ENCODE data around the gene OCA2. TPM values are rescaled to one million over a fixed set of nuclear protein-coding genes. Genes with fewer than 3 reads are reported as not detected.

OCA2 gene
- total and polyA plus RNA-seq, 2 donors from 2014 or later: 0.45 to 2.5 TPM

DNA sequence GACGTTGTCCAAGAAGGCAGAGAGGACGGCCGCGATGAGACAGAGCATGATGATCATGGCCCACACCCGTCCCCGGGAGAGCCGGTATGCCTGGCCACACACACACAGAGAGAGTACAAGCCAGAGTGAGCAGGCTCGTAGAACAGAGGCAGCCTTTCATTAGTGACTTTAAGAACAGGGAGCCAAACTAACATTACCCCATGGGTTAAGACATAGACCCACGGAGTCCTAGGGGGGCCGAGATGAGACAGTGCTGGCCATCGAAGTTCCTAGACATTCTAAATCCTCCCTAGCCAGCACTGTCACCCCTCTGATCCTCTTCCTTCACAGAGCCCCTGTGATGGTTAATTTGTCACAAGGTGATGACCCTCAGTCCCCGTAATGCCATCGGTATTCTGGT, 114.0 kb downstream of the OCA2 start:
- FAIRE-seq: no peak
- TF ChIP-seq, protein P1, sequence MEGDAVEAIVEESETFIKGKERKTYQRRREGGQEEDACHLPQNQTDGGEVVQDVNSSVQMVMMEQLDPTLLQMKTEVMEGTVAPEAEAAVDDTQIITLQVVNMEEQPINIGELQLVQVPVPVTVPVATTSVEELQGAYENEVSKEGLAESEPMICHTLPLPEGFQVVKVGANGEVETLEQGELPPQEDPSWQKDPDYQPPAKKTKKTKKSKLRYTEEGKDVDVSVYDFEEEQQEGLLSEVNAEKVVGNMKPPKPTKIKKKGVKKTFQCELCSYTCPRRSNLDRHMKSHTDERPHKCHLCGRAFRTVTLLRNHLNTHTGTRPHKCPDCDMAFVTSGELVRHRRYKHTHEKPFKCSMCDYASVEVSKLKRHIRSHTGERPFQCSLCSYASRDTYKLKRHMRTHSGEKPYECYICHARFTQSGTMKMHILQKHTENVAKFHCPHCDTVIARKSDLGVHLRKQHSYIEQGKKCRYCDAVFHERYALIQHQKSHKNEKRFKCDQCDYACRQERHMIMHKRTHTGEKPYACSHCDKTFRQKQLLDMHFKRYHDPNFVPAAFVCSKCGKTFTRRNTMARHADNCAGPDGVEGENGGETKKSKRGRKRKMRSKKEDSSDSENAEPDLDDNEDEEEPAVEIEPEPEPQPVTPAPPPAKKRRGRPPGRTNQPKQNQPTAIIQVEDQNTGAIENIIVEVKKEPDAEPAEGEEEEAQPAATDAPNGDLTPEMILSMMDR (IDR thresholded peaks at IDR 0.05; ENCODE audit: borderline replicate concordance, extremely low read depth, insufficient read depth): no peak
- DNase-seq: no peak

DNA sequence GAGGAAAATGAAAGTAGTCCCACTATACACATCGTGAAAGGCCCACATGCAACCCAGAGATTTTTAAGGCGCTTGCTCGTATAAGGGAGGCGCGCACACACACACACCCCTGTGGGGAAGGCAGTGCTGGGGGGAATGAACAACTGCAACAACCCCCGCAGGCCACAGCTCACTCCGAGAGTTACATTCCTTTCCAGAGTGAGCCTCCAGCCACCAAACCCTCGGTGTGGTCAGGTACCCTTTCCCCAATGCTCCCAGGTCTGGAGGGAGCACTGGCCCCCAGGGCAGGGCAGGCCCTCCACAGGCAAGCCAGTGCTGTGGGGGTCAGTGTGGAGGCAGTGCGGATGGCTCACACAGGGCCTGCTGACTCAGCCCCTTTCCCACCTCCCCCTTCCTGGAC, 115.6 kb downstream of the OCA2 start:
- no peak overlapping the region for H3K27ac ChIP-seq (ENCODE audit: low read depth in 2 of 2, low read length in 2 of 2)
- H3K4me1 ChIP-seq (ENCODE audit: control insufficient read depth in 2 of 3, insufficient read depth in 2 of 3, low read depth in 1 of 3, low read length in 3 of 3): no peaks in the 10 kb centered on the region
- no peaks in the 10 kb centered on the region for H3K36me3 ChIP-seq (ENCODE audit: control insufficient read depth in 2 of 3, insufficient read depth in 3 of 3, low read length in 3 of 3)
- intact Hi-C loops (cut with DNase I): no loop called here
- TF ChIP-seq, protein P1 (IDR thresholded peaks at IDR 0.05; ENCODE audit: borderline replicate concordance, extremely low read depth, insufficient read depth): no peak
- H3K27me3 ChIP-seq (ENCODE audit: control insufficient read depth, insufficient read depth, low read length): no peaks in the 10 kb centered on the region
- DNase-seq (no peak), FAIRE-seq (no peak)
- no peaks in the 10 kb centered on the region for H3K9me3 ChIP-seq (ENCODE audit: control insufficient read depth in 2 of 3, insufficient read depth in 1 of 3, low read length in 3 of 3)
- H3K9ac ChIP-seq (ENCODE audit: low read length in 3 of 3): no peak overlapping the region
- no peak overlapping the region for H3K4me3 ChIP-seq (ENCODE audit: low read length in 3 of 3)

More for the DNA sequence above, 114.0 kb downstream of the OCA2 start:
- no peaks in the 10 kb centered on the region for H3K36me3 ChIP-seq (ENCODE audit: control insufficient read depth in 2 of 3, insufficient read depth in 3 of 3, low read length in 3 of 3)
- no peak overlapping the region for H3K27ac ChIP-seq (ENCODE audit: low read depth in 2 of 2, low read length in 2 of 2)
- H3K4me3 ChIP-seq (ENCODE audit: low read length in 3 of 3): no peak overlapping the region
- intact Hi-C loops (cut with DNase I): no loop called here
- H3K27me3 ChIP-seq (ENCODE audit: control insufficient read depth, insufficient read depth, low read length): no peaks in the 10 kb centered on the region
- H3K9ac ChIP-seq (ENCODE audit: low read length in 3 of 3): no peak overlapping the region
- H3K4me1 ChIP-seq (ENCODE audit: control insufficient read depth in 2 of 3, insufficient read depth in 2 of 3, low read depth in 1 of 3, low read length in 3 of 3): no peaks in the 10 kb centered on the region
- no peaks in the 10 kb centered on the region for H3K9me3 ChIP-seq (ENCODE audit: control insufficient read depth in 2 of 3, insufficient read depth in 1 of 3, low read length in 3 of 3)

DNA sequence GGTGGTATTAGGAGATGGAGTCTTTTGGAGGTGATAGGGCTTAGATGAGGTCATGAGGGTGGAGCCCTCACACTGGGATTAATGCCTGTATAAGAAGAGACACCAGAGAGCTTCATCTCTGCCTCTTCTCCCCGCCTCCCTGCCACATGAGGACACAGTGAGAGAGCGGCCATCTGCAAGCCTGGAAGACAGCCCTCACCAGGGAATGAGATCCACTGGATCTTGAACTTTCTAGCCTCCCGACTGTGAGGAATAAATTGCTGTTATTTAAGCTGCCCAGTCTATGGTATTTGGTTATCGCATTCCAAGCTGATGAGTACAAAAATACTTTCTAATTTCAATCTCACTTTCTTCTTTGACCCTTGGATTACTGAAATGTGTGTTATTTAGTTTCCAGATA, 121.4 kb downstream of the OCA2 start:
- DNase-seq (no peak), FAIRE-seq (no peak)
- H3K27ac ChIP-seq (ENCODE audit: low read depth in 2 of 2, low read length in 2 of 2): no peak overlapping the region
- H3K4me3 ChIP-seq (ENCODE audit: low read length in 3 of 3): no peak overlapping the region
- no peaks in the 10 kb centered on the region for H3K36me3 ChIP-seq (ENCODE audit: control insufficient read depth in 2 of 3, insufficient read depth in 3 of 3, low read length in 3 of 3)
- H3K4me1 ChIP-seq (ENCODE audit: control insufficient read depth in 2 of 3, insufficient read depth in 2 of 3, low read depth in 1 of 3, low read length in 3 of 3): no peaks in the 10 kb centered on the region
- no peak overlapping the region for H3K9ac ChIP-seq (ENCODE audit: low read length in 3 of 3)
- H3K9me3 ChIP-seq (ENCODE audit: control insufficient read depth in 2 of 3, insufficient read depth in 1 of 3, low read length in 3 of 3): no peaks in the 10 kb centered on the region
- TF ChIP-seq, protein P1 (IDR thresholded peaks at IDR 0.05; ENCODE audit: borderline replicate concordance, extremely low read depth, insufficient read depth): no peak
- intact Hi-C loops (cut with DNase I): no loop called here
- H3K27me3 ChIP-seq (ENCODE audit: control insufficient read depth, insufficient read depth, low read length): no peaks in the 10 kb centered on the region

DNA sequence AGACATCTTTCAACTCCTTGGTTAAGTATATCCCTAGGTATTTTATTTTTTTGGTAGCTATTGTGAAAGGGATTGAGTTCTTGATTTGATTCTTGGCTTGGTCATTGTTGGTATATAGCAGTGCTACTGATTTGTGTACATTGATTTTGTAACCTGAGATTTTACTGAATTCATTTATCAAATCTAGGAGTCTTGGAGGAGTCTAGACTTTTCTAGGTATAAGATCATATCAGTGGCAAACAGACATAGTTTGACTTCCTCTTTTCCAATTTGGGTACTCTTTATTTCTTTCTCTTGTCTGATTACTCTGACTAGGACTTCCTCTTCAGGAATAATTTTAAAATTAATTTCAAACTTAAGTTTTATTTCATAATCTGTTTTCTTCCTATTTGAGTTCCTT, 125.2 kb downstream of the OCA2 start:
- FAIRE-seq: no peak

More for the DNA sequence above, 125.2 kb downstream of the OCA2 start:
- TF ChIP-seq, protein P1 (IDR thresholded peaks at IDR 0.05; ENCODE audit: borderline replicate concordance, extremely low read depth, insufficient read depth): no peak
- intact Hi-C loops (cut with DNase I): no loop called here
- no peaks in the 10 kb centered on the region for H3K4me1 ChIP-seq (ENCODE audit: control insufficient read depth in 2 of 3, insufficient read depth in 2 of 3, low read depth in 1 of 3, low read length in 3 of 3)
- no peaks in the 10 kb centered on the region for H3K27me3 ChIP-seq (ENCODE audit: control insufficient read depth, insufficient read depth, low read length)
- no peak overlapping the region for H3K9ac ChIP-seq (ENCODE audit: low read length in 3 of 3)
- H3K27ac ChIP-seq (ENCODE audit: low read depth in 2 of 2, low read length in 2 of 2): no peak overlapping the region
- no peak for DNase-seq
- H3K4me3 ChIP-seq (ENCODE audit: low read length in 3 of 3): no peak overlapping the region
- peaks cover 0 to 5% (median 0%) of the 10 kb centered on the region in 3 donors for H3K9me3 ChIP-seq (ENCODE audit: control insufficient read depth in 2 of 3, insufficient read depth in 1 of 3, low read length in 3 of 3)
- H3K36me3 ChIP-seq (ENCODE audit: control insufficient read depth in 2 of 3, insufficient read depth in 3 of 3, low read length in 3 of 3): no peaks in the 10 kb centered on the region
